ENCODE data around the gene ATP2C2. TPM values are rescaled to one million over a fixed set of nuclear protein-coding genes. Genes with fewer than 3 reads are reported as not detected.

Gene ATP2C2
- total RNA-seq, 4 donors from 2014 or later: 1.1 to 25.8 (median 5.6) TPM

DNA sequence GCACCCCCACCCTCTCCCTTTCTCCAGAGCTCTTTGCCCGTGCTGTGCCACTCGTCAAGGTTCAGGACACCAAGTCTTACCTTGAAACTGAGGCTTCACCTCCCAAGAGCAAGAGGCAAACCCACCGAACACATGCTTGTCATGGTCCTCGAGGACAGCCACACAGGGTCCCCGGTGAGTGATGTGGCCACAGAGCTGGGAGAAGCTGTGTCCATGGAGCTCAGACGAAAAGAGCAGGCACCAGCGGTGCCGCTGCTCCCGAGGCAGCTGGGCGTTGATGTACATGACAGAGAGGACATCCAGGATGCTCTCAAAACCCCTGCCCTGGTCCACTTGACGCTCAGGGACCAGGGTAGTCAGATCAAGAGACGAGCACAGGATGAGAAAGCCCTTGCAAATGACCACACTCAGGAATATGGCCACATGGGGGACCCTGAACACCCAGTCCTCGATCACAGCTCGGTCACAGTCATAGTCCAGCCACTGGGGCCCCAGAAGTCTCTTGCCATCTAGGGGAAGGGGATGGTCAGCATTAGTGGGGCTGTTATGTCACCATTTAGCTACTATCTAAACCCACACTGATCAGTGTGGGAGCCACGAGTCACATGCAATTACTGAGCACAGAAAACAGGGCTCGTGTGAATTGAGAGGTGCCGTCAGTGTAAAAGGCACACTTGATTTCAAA lies 118.4 kb downstream of the ATP2C2 start:
- no peak overlapping the region for H3K27ac ChIP-seq
- H3K4me3 ChIP-seq: no peak overlapping the region
- no peak for TF ChIP-seq POLR2A (IDR thresholded peaks at IDR 0.05)
- TF ChIP-seq, protein P1, sequence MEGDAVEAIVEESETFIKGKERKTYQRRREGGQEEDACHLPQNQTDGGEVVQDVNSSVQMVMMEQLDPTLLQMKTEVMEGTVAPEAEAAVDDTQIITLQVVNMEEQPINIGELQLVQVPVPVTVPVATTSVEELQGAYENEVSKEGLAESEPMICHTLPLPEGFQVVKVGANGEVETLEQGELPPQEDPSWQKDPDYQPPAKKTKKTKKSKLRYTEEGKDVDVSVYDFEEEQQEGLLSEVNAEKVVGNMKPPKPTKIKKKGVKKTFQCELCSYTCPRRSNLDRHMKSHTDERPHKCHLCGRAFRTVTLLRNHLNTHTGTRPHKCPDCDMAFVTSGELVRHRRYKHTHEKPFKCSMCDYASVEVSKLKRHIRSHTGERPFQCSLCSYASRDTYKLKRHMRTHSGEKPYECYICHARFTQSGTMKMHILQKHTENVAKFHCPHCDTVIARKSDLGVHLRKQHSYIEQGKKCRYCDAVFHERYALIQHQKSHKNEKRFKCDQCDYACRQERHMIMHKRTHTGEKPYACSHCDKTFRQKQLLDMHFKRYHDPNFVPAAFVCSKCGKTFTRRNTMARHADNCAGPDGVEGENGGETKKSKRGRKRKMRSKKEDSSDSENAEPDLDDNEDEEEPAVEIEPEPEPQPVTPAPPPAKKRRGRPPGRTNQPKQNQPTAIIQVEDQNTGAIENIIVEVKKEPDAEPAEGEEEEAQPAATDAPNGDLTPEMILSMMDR (IDR thresholded peaks at IDR 0.05): no peak
- WGBS, 2 donors: 78 to 93% methylated on average over 6 to 13 of the region's 17 CpGs
- H3K9me3 ChIP-seq: no peaks in the 10 kb centered on the region
- H3K36me3 ChIP-seq: peaks cover 5 to 95% (median 18%) of the 10 kb centered on the region in 3 donors
- intact Hi-C loops (cut with DNase I): loop anchor here (10.0 kb wide), 1 partner anchor 212 kb away; no protein-coding TSS in a partner anchor
- no peak for DNase-seq
- H3K4me1 ChIP-seq: no peaks in the 10 kb centered on the region
- no peaks in the 10 kb centered on the region for H3K27me3 ChIP-seq

DNA sequence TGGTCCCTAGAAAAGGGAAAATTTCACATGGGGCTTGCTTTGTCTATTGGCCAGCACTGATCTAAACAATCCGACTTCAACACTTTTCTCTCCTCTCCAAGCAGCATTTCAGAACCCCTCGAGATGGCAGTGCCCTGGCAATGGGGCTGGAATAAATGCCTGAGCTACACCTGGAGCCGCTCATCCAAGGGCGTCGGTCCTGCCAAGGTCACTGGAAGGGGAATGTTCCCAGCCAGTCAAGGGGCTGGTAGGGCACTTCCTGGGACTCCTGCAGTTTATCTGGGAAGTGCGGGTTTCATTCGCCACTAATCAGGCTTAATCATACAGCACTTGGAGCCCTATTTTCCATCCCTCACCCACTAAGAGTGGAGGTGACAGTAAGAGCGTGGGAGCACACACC lies 119.0 kb downstream of the ATP2C2 start:
- Histone ChIP-seq H3K36me3 (peaks cover 5 to 95% (median 19%) of the 10 kb centered on the region in 3 donors), H3K4me3 (no peak overlapping the region), H3K9me3 (no peaks in the 10 kb centered on the region), H3K27ac (no peak overlapping the region), H3K4me1 (no peaks in the 10 kb centered on the region), H3K27me3 (no peaks in the 10 kb centered on the region)
- intact Hi-C loops (cut with DNase I): loop anchor here (10.0 kb wide), 1 partner anchor 213 kb away; no protein-coding TSS in a partner anchor
- TF ChIP-seq, protein P1 (IDR thresholded peaks at IDR 0.05): no peak
- TF ChIP-seq POLR2A (IDR thresholded peaks at IDR 0.05): no peak
- 84 to 100% methylated on average over 1 to 7 of the region's 8 CpGs for WGBS, 2 donors
- DNase-seq: no peak

DNA sequence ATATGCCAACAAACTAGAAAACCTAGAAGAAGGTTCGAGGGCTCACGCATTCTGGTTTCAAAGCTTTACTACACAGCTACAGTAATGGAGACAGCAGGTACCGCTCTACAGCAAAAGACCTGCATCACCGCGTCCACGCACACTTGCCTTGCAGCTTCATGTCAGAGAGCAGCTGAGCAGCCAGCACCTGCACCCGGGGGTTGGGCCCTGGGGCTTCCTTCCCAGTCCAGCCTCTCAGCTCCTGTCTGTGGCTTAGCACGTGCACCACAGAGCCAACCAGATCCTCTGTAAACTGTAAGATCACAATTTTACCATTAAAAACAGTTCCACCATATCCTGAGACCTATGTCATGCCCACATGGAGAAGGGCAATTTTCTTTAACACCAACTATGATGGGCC lies 120.8 kb downstream of the ATP2C2 start:
- H3K9me3 ChIP-seq: no peaks in the 10 kb centered on the region
- DNase-seq: no peak
- TF ChIP-seq, protein P1 (IDR thresholded peaks at IDR 0.05): no peak
- TF ChIP-seq POLR2A (IDR thresholded peaks at IDR 0.05): no peak
- H3K4me1 ChIP-seq: no peaks in the 10 kb centered on the region
- no peak overlapping the region for H3K4me3 ChIP-seq
- 87 to 88% methylated on average over 8 of the region's 8 CpGs for WGBS, 2 donors
- no peaks in the 10 kb centered on the region for H3K27me3 ChIP-seq
- H3K36me3 ChIP-seq: peaks cover 5 to 95% (median 25%) of the 10 kb centered on the region in 3 donors
- intact Hi-C loops (cut with DNase I): loop anchor here (10.0 kb wide), 1 partner anchor 214 kb away; no protein-coding TSS in a partner anchor
- no peak overlapping the region for H3K27ac ChIP-seq

DNA sequence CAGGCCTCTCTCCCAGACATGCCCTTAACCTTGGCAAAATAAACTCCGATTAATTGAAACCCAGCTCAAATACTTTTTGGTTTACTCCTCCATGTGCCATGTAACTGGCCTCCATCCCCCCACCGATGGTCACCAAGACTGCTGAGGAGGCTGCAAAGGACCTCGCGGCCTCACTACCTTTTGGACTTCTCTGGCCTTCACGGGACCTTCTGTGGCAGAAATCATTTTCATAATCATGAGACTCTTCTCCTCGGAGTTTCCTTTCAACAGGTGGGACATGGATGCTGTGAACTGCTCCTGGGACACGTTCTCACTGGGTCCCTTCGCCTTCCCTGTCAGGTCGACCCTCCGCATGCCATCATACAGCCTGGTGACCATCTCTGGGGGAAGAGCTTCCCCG lies 127.2 kb downstream of the ATP2C2 start:
- peaks cover 0 to 11% (median 0%) of the 10 kb centered on the region in 3 donors for H3K4me1 ChIP-seq
- no peak overlapping the region for H3K27ac ChIP-seq
- WGBS, 2 donors: 93 to 94% methylated on average over 10 to 11 of the region's 11 CpGs
- TF ChIP-seq, protein P1 (IDR thresholded peaks at IDR 0.05): no peak
- TF ChIP-seq POLR2A (IDR thresholded peaks at IDR 0.05): no peak
- DNase-seq: no peak
- intact Hi-C loops (cut with DNase I): no loop called here
- no peaks in the 10 kb centered on the region for H3K9me3 ChIP-seq
- H3K4me3 ChIP-seq: no peak overlapping the region
- no peaks in the 10 kb centered on the region for H3K27me3 ChIP-seq
- peaks cover 10 to 97% (median 16%) of the 10 kb centered on the region in 3 donors for H3K36me3 ChIP-seq

DNA sequence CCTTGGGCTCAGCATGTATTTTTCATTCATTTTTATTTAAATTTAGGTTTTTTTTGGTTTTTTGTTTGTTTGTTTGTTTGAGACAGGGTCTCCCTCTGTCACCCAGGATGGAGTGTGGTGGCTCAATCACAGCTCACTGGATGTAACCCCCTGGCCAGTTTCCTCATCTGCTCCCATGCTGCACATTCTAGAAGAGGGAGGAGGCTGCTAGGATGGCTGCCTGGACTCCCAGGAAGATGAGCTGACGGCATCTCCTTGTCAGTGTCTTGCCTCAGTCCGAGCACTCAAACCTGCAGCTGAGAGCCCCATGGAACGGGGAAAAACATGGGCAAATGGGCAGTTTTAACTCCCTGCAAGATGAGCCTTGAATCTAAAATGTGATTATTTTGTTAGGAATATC lies 128.7 kb downstream of the ATP2C2 start:
- peaks cover 10 to 87% (median 16%) of the 10 kb centered on the region in 3 donors for H3K36me3 ChIP-seq
- intact Hi-C loops (cut with DNase I): no loop called here
- no peak overlapping the region for H3K4me3 ChIP-seq
- no peak for TF ChIP-seq POLR2A (IDR thresholded peaks at IDR 0.05)
- TF ChIP-seq, protein P1 (IDR thresholded peaks at IDR 0.05): no peak
- no peaks in the 10 kb centered on the region for H3K27me3 ChIP-seq
- DNase-seq: no peak
- H3K9me3 ChIP-seq: no peaks in the 10 kb centered on the region
- 91 to 100% methylated on average over 3 of the region's 3 CpGs for WGBS, 2 donors
- H3K27ac ChIP-seq: no peak overlapping the region
- peaks cover 0 to 26% (median 4%) of the 10 kb centered on the region in 3 donors for H3K4me1 ChIP-seq

Measured in esophagus squamous epithelium (tissue), 5 donors.